ENCODE results near the gene CAPN15.

Gene CAPN15

GRCh38 chr16:580141-580945 is 52.8 kb downstream of the CAPN15 start:
- DNase-seq, result no peak

DNA sequence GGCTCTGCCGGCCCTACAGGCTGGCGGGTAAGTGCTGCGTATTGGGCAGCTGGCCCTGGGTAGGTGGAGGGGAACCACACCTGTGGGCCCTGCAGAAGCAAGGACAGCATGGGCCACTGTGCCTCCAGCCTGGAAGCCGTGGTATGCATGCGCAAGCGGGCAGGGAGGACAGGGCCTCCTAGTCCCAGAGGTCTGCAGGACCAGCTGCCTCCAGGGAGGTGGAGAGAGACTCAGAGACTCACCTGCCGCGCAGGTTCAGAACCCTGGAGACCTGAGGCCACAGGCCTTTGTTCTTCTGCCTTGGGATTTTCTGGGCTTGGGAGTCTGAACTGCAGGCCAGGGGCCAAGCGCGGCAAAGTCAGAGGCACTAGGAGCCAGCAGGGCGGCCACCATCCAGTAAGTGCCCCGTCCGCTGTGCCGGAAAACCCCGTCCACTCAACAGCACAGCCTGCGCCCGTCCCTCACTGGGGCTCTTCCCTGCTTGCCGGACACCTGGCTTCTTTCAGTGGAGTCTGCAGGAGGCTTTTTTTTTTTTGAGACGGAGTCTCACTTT is 53.5 kb downstream of the CAPN15 start:
- no peak for DNase-seq

DNA sequence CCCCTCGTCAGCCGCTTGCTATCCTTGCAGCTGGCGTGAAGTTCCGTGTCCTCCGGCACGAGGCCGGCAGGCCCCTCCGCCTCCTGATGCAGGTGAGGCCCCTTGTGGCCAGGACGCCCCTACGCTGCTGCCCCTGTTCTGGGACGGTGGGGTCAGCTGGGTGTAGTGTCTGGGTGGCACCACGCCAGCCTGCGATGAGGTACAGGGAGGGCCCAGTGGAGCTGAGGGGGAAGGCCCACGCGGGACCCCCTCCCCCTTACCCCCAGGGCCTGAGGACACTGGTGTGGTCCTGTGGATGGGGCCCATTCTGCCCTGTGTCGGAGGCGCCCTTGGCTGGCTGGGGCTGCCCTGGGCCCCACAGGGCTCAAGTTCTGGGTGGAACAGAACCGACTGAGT is 54.7 kb downstream of the CAPN15 start:
- no peak for DNase-seq

DNA sequence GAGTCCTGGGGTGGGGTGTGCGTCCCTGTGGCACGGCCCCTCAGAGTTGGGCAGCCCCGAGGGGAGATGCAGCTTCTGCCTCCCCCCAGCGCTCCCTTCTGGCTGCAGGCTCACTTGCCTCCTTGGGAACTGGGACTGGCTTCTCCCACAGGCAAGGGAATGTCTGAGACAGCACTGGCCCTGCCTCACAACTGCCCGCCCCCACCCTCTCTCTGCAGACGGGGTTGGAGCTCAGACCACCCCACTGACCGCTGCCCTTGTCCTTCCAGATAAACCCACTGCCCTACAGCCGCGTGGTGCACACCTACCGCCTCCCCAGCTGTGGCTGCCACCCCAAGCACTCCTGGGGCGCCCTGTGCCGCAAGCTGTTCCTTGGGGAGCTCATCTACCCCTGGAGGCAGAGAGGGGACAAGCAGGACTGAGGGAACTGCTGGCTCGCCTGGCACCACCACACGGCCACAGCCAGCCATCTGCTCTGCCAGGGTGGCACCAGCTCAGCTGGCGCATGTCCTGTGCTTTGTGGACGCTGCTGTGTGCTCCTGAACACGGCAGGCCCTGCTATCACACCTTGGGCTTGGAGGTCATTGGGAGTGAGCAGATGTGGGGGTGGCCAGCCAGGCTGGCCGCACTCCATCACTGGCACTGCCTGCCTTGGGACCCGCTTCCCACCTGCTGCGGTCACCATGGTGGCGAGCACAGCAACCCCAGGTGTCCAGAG is 55.3 kb downstream of the CAPN15 start:
- DNase-seq, result no peak

DNA sequence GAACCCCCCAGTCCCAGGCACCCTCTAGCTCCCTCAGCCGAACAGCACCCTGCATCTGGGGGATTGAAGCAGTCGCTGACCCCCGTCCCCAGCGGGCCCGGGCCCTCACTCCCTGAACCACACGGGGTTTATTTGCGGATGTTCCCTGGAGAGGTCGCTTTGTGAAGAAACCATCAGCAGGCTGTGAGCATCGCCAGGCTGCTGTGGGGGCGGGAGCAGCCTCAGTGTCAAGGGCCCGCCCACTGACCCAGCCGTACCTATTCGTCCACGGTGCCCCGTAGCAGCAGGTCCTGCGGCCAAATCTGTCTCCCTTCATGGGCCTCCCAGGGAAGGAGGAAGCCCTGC is 55.9 kb downstream of the CAPN15 start:
- no peak for DNase-seq

- no peak for DNase-seq
Observed at GRCh38 chr16:583815-584591, 56.5 kb downstream of the CAPN15 start.

DNA sequence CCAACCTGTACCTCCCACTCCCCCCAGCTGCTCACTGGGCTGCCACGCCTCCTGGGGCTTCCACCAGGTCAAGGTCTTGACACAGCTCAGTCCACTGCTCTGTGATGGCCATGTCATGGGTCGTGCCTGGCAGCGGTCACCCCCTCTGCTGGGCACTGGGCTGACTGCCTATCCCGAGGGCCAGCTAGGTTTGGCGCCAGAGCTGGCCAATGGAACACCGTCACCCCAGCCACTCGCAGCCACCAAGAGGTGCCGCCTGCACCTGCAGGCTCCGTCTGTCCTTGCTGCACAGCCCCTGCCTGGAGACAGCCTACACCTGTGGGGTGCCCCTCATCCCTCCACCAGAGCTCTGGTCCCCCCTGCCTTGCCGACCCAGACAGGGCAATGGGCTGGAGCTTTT is 57.8 kb downstream of the CAPN15 start:
- DNase-seq, result no peak

GRCh38 chr16:586047-586644 is 58.6 kb downstream of the CAPN15 start:
- DNase-seq, result no peak

GRCh38 chr16:586645-587590 is 59.4 kb downstream of the CAPN15 start:
- no peak for DNase-seq

DNA sequence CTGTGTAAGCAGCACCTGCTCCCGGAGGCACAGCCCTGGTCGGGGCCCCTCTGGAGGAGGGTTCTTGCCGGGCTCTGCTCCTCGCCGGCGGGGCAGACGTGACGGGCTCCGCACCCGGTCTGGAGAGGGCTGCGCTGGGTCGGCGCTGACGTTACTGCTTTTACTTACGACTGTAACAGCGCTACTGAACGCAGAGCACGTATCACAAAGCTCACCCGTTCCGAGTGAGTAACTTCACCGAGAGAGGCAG is 61.1 kb downstream of the CAPN15 start:
- no peak for DNase-seq

GRCh38 chr16:588889-589657 is 61.6 kb downstream of the CAPN15 start:
- peak; percentile 70 for DNase-seq

- DNase-seq, result peak; percentile 70
Observed at GRCh38 chr16:589658-590187, 62.2 kb downstream of the CAPN15 start, which contains the start of gene RAB40C. Gene RAB40C (plus strand): TSS chr16:590066. CDS start chr16:590292, 226 bp downstream.

DNA sequence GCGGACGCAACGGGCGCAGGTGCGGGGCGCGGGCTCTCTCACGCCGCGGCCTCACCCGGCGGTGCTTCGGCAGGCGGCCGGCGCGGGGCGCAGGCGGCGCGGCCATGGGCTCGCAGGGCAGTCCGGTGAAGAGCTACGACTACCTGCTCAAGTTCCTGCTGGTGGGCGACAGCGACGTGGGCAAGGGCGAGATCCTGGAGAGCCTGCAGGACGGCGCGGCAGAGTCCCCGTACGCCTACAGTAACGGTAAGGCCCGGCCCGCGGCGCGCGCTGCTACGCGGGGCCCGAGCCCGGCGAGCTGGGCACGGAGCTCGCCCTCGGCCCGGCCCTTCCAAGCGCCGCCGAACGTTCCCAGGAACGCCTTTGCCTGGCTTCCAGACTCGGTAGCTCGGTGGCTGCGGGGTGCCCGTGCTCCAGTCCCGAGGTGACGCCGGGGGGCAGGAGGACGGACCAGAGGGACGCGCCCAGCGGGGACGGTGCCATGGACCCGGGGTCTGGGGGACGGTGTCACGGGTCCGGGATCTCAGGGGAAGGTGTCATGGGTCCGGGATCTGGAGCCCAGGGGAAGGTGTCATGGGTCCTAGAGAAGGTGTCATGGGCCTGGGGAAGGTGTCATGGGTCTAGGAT is 62.8 kb downstream of the CAPN15 start:
- DNase-seq, result no peak

- DNase-seq, result no peak
Observed at GRCh38 chr16:590815-591200, 63.3 kb downstream of the CAPN15 start.

DNA sequence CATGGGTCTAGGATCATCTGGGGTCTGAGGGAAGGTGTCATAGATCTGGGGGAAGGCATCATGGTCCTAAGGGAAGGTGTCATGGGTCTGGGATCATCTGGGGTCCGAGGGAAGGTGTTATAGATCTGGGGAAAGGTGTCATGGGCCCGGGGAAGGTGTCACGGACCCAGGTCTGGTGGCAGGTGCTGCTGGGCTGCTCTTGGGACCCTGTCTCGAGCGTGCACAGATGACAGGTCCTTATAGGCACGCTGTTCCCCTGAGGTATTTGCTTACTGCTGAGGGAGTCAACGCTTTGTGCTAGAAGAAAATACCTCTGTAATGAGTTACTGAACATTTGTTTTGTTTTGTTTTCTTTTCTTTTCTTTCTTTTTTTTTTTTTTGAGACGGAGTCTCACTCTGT is 63.7 kb downstream of the CAPN15 start:
- DNase-seq, result no peak

- no peak for DNase-seq
Observed at GRCh38 chr16:591892-592517, 64.5 kb downstream of the CAPN15 start.

DNA sequence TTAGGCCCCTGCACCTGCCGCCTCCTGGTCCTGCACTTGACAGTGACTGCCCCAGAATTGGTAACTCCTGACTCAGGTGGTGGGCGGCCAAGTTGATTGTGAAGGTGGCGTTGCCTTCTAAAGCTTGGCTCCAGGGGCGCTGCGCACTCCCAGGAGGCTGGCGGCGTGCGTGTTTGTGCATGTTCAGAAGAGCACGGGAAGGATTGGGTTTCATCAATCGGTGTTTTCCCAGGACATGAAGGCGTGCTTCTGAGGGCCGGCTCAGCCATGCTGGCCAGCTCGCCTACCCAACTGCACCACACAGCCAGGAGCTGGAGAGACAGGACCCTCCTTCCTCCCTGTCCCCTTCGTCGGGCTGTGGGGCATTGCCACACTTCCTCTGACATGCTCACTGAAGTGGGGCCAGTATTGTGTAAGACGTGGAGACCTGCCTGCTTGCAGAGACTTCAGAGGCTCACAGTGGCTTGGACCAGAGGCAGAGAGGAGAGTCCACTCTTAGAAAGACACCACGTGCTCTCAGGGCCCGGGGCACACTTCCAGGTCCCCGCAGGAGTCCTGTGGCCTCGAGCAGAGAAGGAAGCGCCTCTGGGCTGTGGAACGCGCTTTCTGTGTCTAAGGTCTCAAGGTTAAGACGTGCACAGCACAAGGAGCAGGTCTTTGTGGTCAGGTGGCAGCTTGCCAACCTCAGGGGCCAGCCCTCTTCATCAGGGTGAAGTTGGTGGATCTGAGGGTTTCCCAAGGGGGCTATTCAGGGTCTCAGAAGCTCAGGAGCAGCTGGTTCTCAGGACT is 65.2 kb downstream of the CAPN15 start:
- peak; percentile 57 for DNase-seq

DNA sequence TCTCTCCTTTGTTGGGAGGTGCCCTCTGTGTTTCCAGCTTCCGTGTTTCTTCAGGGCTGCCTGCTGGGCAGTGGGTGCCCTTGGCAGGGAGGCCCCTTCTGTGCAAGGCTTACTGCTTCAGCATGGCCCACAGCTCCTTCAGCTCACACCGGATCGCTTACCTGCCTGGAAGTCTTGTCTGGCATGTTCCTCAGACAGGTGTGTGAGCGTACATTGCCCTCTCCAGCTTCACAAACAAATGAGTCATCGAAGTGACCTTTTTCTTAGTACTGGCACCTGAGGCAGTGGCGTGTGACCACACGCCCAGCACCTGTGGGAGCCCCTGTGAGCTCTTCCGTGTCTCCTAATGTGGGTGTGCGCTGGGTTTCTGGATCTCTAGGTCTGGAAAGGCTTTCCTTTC is 65.9 kb downstream of the CAPN15 start:
- peak; percentile 85 for DNase-seq

DNA sequence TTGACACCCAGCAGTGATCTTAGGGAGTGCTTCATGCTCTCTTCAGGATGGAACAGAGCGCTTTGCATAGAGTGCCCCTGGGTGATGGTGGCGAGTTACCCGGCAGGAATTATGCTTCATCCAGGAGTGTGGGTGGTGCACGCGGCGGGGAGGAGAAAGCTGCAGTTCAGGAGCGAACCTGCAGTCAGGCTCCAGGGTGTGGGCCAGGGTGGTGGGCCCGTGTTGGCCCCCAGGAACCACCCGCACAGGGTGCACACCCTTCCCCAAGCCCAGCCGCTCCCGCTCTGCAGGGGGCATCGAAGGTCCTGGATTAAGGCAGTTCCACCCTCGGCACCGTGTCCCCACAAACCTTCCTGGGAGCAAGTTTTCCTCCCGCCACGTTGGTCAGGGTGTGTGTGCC is 66.3 kb downstream of the CAPN15 start:
- no peak for DNase-seq
